Suprapubic skin (tissue), 4 donors: ENCODE data around the gene NRARP.
A peak's percentile ranks its signal among the peaks of the same experiment; 100 is the strongest.

ENCODE experiments used
- CTCF ChIP-seq, 2 donors: fragments of 200-600 bp in 1 of 2; fragments of 450-650 bp in 1 of 2; sonication (generic) in 1 of 2; IDR thresholded peaks; one replicate each; pipeline ENCODE4 v1.5.1; 2016 to 2019; ENCODE audit warnings: antibody characterized with exemption in 2 of 2, mild to moderate bottlenecking in 1 of 2, moderate library complexity in 1 of 2
- EP300 ChIP-seq: sonication (generic); formaldehyde crosslinking; IDR thresholded peaks from one replicate; pipeline ENCODE4 v1.6.1; 2017; ENCODE audit warnings: antibody characterized with exemption
- POLR2A ChIP-seq, 2 donors: fragments of 450-650 bp; IDR thresholded peaks; one replicate each; pipeline ENCODE4 v1.6.1; 2017; ENCODE audit warnings: antibody characterized with exemption in 2 of 2, mild to moderate bottlenecking in 2 of 2, moderate library complexity in 2 of 2
- POLR2AphosphoS5 ChIP-seq, 3 donors: sonication (generic); formaldehyde crosslinking; IDR thresholded peaks; one replicate each; pipeline ENCODE4 v1.6.1; 2017; ENCODE audit warnings: antibody characterized with exemption in 3 of 3

GRCh38 chr9:137295238-137295811, 6.7 kb downstream of the NRARP start:
- TF ChIP-seq CTCF (IDR thresholded peaks at IDR 0.05), result peak; percentile 64 to 81
- TF ChIP-seq POLR2A (IDR thresholded peaks at IDR 0.05), result no peak
- TF ChIP-seq EP300, result no peak
- no peak for TF ChIP-seq POLR2AphosphoS5 (IDR thresholded peaks at IDR 0.05)
